Astrocyte (in vitro differentiated cells and primary cell): ENCODE results near the gene MAGEA2. TPM values are rescaled to one million over a fixed set of nuclear protein-coding genes. Genes with fewer than 3 reads are reported as not detected.
"Not testable (repeated sequence)": the region's sequence is repeated elsewhere in the genome, so short reads cannot be mapped to it uniquely, and the experiment has no call there.

Experiments
- DNase-seq: peaks from one replicate; pipeline ENCODE4 v3.0.0-alpha.2; 2010; ENCODE audit warnings: low read depth
- FAIRE-seq: peaks from 2 replicates; lab custom pipeline; 2011; peaks lifted over from hg19 to GRCh38; lab: Jason Lieb, UNC
- H2AFZ ChIP-seq: 2 replicates; pipeline ENCODE4 v1.6.0; 2012; ENCODE audit warnings: low read depth, low read length, inconsistent platforms
- H3K27ac ChIP-seq: 2 replicates; pipeline ENCODE4 v1.5.1; 2011; ENCODE audit warnings: low read depth, low read length, inconsistent platforms
- H3K27me3 ChIP-seq: 2 replicates; pipeline ENCODE4 v1.6.0; 2011; ENCODE audit warnings: low read length, inconsistent platforms; ENCODE audit not compliant: insufficient read depth
- H3K36me3 ChIP-seq: 2 replicates; pipeline ENCODE4 v1.5.1; 2011; ENCODE audit warnings: low read length, inconsistent platforms; ENCODE audit not compliant: insufficient read depth
- H3K4me1 ChIP-seq: 2 replicates; pipeline ENCODE4 v1.5.1; 2011; ENCODE audit warnings: low read length, inconsistent platforms; ENCODE audit not compliant: insufficient read depth
- H3K4me2 ChIP-seq: 2 replicates; pipeline ENCODE4 v1.6.0; 2012; ENCODE audit warnings: low read length, inconsistent platforms
- H3K4me3 ChIP-seq: 2 replicates; pipeline ENCODE4 v1.5.1; 2011; ENCODE audit warnings: low read depth, mild to moderate bottlenecking, low read length, inconsistent platforms; ENCODE audit not compliant: insufficient read depth
- H3K79me2 ChIP-seq: 2 replicates; pipeline ENCODE4 v1.6.0; 2012; ENCODE audit warnings: mild to moderate bottlenecking, low read length, inconsistent platforms; ENCODE audit not compliant: insufficient read depth
- H3K9ac ChIP-seq: 2 replicates; pipeline ENCODE4 v1.6.0; 2012; ENCODE audit warnings: mild to moderate bottlenecking, low read length, inconsistent platforms
- H3K9me3 ChIP-seq: 2 replicates; pipeline ENCODE4 v1.5.1; 2012; ENCODE audit warnings: low read depth, mild to moderate bottlenecking, low read length, inconsistent platforms; ENCODE audit not compliant: insufficient read depth
- H4K20me1 ChIP-seq: 2 replicates; pipeline ENCODE4 v1.6.0; 2012; ENCODE audit warnings: low read length, inconsistent platforms; ENCODE audit not compliant: insufficient read depth
- H3K27ac Mint-ChIP-seq: one replicate; pipeline ENCODE4 v1.8.0; 2021; ENCODE audit warnings: mild to moderate bottlenecking, mixed read lengths; ENCODE audit not compliant: unreplicated experiment
- H3K27me3 Mint-ChIP-seq: one replicate; pipeline ENCODE4 v1.8.0; 2021; ENCODE audit warnings: low read depth, mixed read lengths; ENCODE audit not compliant: unreplicated experiment
- H3K36me3 Mint-ChIP-seq: one replicate; pipeline ENCODE4 v1.8.0; 2021; ENCODE audit warnings: low read depth, mixed read lengths; ENCODE audit not compliant: unreplicated experiment
- H3K4me1 Mint-ChIP-seq: one replicate; pipeline ENCODE4 v1.8.0; 2021; ENCODE audit warnings: low read depth, mixed read lengths; ENCODE audit not compliant: unreplicated experiment
- H3K4me3 Mint-ChIP-seq: one replicate; pipeline ENCODE4 v1.8.0; 2021; ENCODE audit warnings: mild to moderate bottlenecking, moderate library complexity, mixed read lengths; ENCODE audit not compliant: unreplicated experiment
- H3K9me3 Mint-ChIP-seq: one replicate; pipeline ENCODE4 v1.8.0; 2021; ENCODE audit warnings: mild to moderate bottlenecking, mixed read lengths; ENCODE audit not compliant: unreplicated experiment
- EZH2 ChIP-seq: IDR thresholded peaks from 2 replicates; pipeline ENCODE4 v1.6.1; 2012; ENCODE audit warnings: mild to moderate bottlenecking, low read length, inconsistent platforms; ENCODE audit not compliant: insufficient read depth
- total RNA-seq: library from RNA; stranded (reverse); gene quantifications from 2 replicates; pipeline ENCODE4 v1.2.1, GENCODE V29; 2021
- TF ChIP-seq, protein P1 (sequence below): IDR thresholded peaks from 2 replicates; pipeline ENCODE4 v1.5.1; 2011; ENCODE audit warnings: low read depth, mild to moderate bottlenecking, inconsistent platforms, low read length, moderate library complexity; ENCODE audit not compliant: insufficient read depth

Gene MAGEA2
- total RNA-seq, 1 donor from 2014 or later = 7.1 TPM

DNA sequence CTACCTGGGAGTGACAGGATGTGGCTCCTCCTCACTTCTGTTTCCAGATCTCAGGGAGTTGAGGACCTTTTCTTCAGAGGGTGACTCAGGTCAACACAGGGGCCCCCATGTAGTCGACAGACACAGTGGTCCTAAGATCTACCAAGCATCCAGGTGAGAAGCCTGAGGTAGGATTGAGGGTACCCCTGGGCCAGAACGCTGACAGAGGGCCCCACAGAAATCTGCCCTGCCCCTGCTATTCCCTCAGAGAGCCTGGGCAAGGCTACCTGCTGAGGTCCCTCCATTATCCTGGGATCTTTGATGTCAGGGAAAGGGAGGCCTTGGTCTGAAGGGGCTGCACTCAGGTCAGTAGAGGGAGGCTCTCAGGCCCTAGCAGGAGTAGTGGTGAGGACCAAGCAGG, 18.5 kb downstream of the MAGEA2 start:
- H3K36me3 Mint-ChIP-seq = no peaks in the 10 kb centered on the region
- TF ChIP-seq, protein P1, sequence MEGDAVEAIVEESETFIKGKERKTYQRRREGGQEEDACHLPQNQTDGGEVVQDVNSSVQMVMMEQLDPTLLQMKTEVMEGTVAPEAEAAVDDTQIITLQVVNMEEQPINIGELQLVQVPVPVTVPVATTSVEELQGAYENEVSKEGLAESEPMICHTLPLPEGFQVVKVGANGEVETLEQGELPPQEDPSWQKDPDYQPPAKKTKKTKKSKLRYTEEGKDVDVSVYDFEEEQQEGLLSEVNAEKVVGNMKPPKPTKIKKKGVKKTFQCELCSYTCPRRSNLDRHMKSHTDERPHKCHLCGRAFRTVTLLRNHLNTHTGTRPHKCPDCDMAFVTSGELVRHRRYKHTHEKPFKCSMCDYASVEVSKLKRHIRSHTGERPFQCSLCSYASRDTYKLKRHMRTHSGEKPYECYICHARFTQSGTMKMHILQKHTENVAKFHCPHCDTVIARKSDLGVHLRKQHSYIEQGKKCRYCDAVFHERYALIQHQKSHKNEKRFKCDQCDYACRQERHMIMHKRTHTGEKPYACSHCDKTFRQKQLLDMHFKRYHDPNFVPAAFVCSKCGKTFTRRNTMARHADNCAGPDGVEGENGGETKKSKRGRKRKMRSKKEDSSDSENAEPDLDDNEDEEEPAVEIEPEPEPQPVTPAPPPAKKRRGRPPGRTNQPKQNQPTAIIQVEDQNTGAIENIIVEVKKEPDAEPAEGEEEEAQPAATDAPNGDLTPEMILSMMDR = no peak
- TF ChIP-seq EZH2 = no peak
- no peaks in the 10 kb centered on the region for H3K4me1 Mint-ChIP-seq
- H3K27me3 Mint-ChIP-seq = no peaks in the 10 kb centered on the region
- no peak for DNase-seq
- H3K36me3 ChIP-seq = no peaks in the 10 kb centered on the region
- H4K20me1 ChIP-seq = no peaks in the 10 kb centered on the region
- H3K27me3 ChIP-seq = no peaks in the 10 kb centered on the region
- no peak overlapping the region for H2AFZ ChIP-seq
- no peaks in the 10 kb centered on the region for H3K4me1 ChIP-seq
- FAIRE-seq = no peak
- no peak overlapping the region for H3K4me2 ChIP-seq
- no peak overlapping the region for H3K4me3 ChIP-seq
- no peaks in the 10 kb centered on the region for H3K79me2 ChIP-seq
- H3K27ac ChIP-seq = no peak overlapping the region
- no peaks in the 10 kb centered on the region for H3K9me3 ChIP-seq
- H3K4me3 Mint-ChIP-seq = no peak overlapping the region
- H3K9ac ChIP-seq = no peak overlapping the region
- no peak overlapping the region for H3K27ac Mint-ChIP-seq
- H3K9me3 Mint-ChIP-seq = no peaks in the 10 kb centered on the region

DNA sequence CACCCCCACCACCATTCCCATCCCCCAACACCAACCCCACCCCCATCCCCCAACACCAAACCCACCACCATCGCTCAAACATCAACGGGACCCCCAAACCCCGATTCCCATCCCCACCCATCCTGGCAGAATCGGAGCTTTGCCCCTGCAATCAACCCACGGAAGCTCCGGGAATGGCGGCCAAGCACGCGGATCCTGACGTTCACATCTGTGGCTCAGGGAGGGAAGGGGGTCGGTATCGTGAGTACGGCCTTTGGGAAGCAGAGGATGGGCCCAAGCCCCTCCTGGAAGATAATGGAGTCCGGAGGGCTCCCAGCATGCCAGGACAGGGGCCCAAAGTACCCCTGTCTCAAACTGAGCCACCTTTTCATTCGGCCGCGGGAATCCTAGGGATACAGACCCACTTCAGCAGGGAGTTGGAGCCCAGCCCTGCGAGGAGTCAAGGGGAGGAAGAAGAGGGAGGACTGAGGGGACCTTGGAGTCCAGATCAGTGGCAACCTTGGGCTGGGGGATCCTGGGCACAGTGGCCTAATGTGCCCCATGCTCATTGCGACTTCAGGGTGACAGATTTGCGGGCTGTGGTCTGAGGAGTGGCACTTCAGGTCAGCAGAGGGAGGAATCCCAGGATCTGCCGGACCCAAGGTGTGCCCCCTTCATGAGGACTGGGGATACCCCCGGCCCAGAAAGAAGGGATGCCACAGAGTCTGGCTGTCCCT, 19.3 kb downstream of the MAGEA2 start:
- FAIRE-seq, H3K36me3 Mint-ChIP-seq, H3K36me3 ChIP-seq, H3K4me3 ChIP-seq, H3K27me3 Mint-ChIP-seq, H3K79me2 ChIP-seq, H3K27me3 ChIP-seq, H3K9me3 Mint-ChIP-seq, DNase-seq, H3K4me1 Mint-ChIP-seq, H3K27ac ChIP-seq, H3K4me2 ChIP-seq, H3K4me1 ChIP-seq, H4K20me1 ChIP-seq, H3K27ac Mint-ChIP-seq, H3K9me3 ChIP-seq, H3K4me3 Mint-ChIP-seq, H3K9ac ChIP-seq, H2AFZ ChIP-seq: not testable (repeated sequence)

DNA sequence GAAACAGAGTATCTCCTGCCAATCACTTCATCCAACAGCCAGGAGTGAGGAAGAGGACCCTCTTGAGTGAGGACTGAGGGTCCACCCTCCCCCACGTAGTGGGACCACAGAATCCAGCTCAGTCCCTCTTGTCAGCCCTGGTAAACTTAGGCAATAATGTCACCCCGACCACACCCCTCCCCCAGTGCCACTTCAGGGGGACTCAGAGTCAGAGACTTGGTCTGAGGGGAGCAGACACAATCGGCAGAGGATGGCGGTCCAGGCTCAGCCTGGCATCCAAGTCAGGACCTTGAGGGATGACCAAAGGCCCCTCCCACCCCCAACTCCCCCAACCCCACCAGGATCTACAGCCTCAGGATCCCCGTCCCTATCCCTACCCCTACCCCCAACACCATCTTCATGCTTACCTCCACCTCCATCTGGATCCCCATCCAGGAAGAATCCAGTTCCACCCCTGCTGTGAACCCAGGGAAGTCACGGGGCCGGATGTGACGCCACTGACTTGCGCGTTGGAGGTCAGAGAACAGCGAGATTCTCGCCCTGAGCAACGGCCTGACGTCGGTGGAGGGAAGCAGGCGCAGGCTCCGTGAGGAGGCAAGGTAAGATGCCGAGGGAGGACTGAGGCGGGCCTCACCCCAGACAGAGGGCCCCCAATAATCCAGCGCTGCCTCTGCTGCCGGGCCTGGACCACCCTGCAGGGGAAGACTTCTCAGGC, 20.2 kb downstream of the MAGEA2 start, which contains the start of the genes CSAG1 and MAGEA12:
Gene CSAG1, minus strand, starts transcription at position 461 of the 715 bp plus-strand sequence. CDS start 1,261 bp downstream, outside the sequence.
Gene MAGEA12, plus strand, starts transcription at position 497 of the 715 bp plus-strand sequence. CDS start 2,405 bp downstream, outside the sequence.
- no peaks in the 10 kb centered on the region for H3K36me3 Mint-ChIP-seq
- TF ChIP-seq, protein P1 = no peak
- TF ChIP-seq EZH2 = no peak
- H3K27ac ChIP-seq = no peak within 1 kb of the TSS
- H3K4me2 ChIP-seq = no peak within 1 kb of the TSS
- no peaks in the 10 kb centered on the region for H3K27me3 ChIP-seq
- H3K79me2 ChIP-seq = no peaks in the 10 kb centered on the region
- FAIRE-seq (no peak), DNase-seq (no peak)
- no peak within 1 kb of the TSS for H2AFZ ChIP-seq
- H3K4me3 Mint-ChIP-seq = no peak within 1 kb of the TSS
- H3K4me1 ChIP-seq = no peaks in the 10 kb centered on the region
- H3K4me3 ChIP-seq = no peak within 1 kb of the TSS
- H3K36me3 ChIP-seq = no peaks in the 10 kb centered on the region
- no peaks in the 10 kb centered on the region for H4K20me1 ChIP-seq
- H3K9me3 Mint-ChIP-seq = no peaks in the 10 kb centered on the region
- H3K4me1 Mint-ChIP-seq = no peaks in the 10 kb centered on the region
- H3K9me3 ChIP-seq = no peaks in the 10 kb centered on the region
- no peak within 1 kb of the TSS for H3K9ac ChIP-seq
- H3K27me3 Mint-ChIP-seq = no peaks in the 10 kb centered on the region
- no peak within 1 kb of the TSS for H3K27ac Mint-ChIP-seq
